SJCRH30 (cell line): ENCODE measurements around the gene FOXF1. TPM values are rescaled to one million over a fixed set of nuclear protein-coding genes. Genes with fewer than 3 reads are reported as not detected.

Experiments used
- DNase-seq, 2 experiments: peaks; one replicate each; pipeline ENCODE4 v3.0.0-alpha.2; 2015 to 2020
- H3K27ac ChIP-seq: fragments of 250-450 bp; sonication (Bioruptor Pico); 2 replicates; pipeline ENCODE4 v1.5.1; 2020; ENCODE audit warnings: mild to moderate bottlenecking, moderate library complexity
- H3K27me3 ChIP-seq: fragments of 250-450 bp; sonication (Bioruptor Pico); 2 replicates; pipeline ENCODE4 v1.5.1; 2020; ENCODE audit warnings: mild to moderate bottlenecking, moderate library complexity
- H3K36me3 ChIP-seq: fragments of 250-450 bp; sonication (Bioruptor Pico); 2 replicates; pipeline ENCODE4 v1.5.1; 2020; ENCODE audit warnings: mild to moderate bottlenecking, moderate library complexity
- H3K4me1 ChIP-seq: fragments of 250-450 bp; sonication (Bioruptor Pico); 2 replicates; pipeline ENCODE4 v1.5.1; 2020; ENCODE audit warnings: mild to moderate bottlenecking, moderate library complexity
- H3K4me3 ChIP-seq: fragments of 250-450 bp; sonication (Bioruptor Pico); 2 replicates; pipeline ENCODE4 v1.5.1; 2020; ENCODE audit warnings: mild to moderate bottlenecking, moderate library complexity
- H3K9me3 ChIP-seq: fragments of 250-450 bp; sonication (Bioruptor Pico); replicated peaks from 2 replicates; pipeline ENCODE4 v1.5.1; 2020; ENCODE audit warnings: mild to moderate bottlenecking, moderate library complexity
- total RNA-seq: library from RNA; depleted of rRNA; stranded (reverse); fragments of >200 nt; shearing (Covaris generic); gene quantifications from 2 replicates; pipeline ENCODE4 v1.2.3, GENCODE V29; 2014

FOXF1 gene
- total RNA-seq, 1 experiment from 2014 or later, result 24.9 TPM

DNA sequence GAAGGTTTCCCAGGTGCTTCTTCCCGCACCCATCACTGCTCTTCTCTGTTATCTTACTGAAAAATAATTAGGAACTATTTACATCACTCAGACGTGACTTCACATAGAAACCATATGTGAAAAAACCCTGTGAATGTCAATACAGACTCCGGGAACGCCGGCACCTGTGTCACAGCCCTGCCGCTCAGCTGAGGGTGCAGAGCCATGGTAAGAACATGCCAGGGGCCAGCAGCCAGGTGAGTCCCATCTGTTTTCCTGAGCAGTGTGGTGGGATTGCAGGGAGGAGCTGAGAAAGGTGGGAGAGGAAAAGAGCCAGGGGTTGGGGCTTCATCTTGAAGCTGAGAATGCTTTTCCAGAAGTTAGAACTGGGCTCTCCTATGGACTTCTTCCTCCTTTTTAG is 13.7 kb downstream of the FOXF1 start:
- peaks cover 3% of the 10 kb centered on the region; the same call in 1 of the 2 replicates for H3K4me1 ChIP-seq
- H3K9me3 ChIP-seq, result no peaks in the 10 kb centered on the region
- DNase-seq, result no peak
- H3K36me3 ChIP-seq, result no peaks in the 10 kb centered on the region
- no peaks in the 10 kb centered on the region for H3K27me3 ChIP-seq
- H3K4me3 ChIP-seq, result no peak overlapping the region
- H3K27ac ChIP-seq, result no peak overlapping the region

DNA sequence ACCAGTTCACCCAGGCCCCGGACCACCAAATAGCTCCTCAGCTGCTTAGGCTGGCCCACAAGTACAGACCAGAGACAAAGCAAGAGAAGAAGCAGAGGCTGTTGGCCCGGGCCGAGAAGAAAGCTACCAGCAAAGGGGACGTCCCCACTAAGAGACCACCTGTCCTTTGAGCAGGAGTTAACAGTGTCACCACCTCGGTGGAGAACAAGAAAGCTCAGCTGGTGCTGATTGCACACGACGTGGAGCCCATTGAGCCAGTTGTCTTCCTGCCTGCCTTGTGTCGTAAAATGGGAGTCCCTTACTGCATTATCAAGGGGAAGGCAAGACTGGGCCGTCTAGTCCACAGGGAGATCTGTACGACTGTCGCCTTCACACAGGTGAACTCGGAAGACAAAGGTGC is 15.4 kb downstream of the FOXF1 start:
- no peaks in the 10 kb centered on the region for H3K27me3 ChIP-seq
- H3K36me3 ChIP-seq, result no peaks in the 10 kb centered on the region
- no peak overlapping the region for H3K4me3 ChIP-seq
- no peaks in the 10 kb centered on the region for H3K9me3 ChIP-seq
- no peak for DNase-seq
- no peak overlapping the region for H3K27ac ChIP-seq
- peaks cover 3% of the 10 kb centered on the region; the same call in 1 of the 2 replicates for H3K4me1 ChIP-seq

DNA sequence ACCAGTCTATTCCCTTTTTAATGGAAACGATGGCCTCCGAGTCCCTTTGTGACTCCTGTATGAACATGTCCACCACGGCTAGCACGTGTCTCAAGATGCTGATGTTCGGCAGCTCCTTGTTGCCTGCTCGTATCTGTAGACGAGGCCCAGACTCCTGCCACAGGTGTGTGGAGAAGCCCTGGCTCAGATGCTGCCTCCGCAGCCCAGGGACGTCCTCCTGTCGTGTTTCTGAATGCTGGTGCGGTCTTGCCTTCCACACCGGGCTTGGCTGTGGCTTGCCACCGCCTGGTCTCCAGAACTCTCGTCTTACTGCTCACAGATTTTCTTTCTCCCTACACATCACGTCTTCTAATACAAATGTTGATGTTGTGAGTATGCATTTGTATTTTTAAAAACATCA is 17.0 kb downstream of the FOXF1 start:
- no peak for DNase-seq
- Histone ChIP-seq H3K36me3 (no peaks in the 10 kb centered on the region), H3K4me3 (no peak overlapping the region), H3K27ac (no peak overlapping the region), H3K27me3 (no peaks in the 10 kb centered on the region), H3K4me1 (peaks cover 3% of the 10 kb centered on the region; the same call in 1 of the 2 replicates), H3K9me3 (no peaks in the 10 kb centered on the region)

DNA sequence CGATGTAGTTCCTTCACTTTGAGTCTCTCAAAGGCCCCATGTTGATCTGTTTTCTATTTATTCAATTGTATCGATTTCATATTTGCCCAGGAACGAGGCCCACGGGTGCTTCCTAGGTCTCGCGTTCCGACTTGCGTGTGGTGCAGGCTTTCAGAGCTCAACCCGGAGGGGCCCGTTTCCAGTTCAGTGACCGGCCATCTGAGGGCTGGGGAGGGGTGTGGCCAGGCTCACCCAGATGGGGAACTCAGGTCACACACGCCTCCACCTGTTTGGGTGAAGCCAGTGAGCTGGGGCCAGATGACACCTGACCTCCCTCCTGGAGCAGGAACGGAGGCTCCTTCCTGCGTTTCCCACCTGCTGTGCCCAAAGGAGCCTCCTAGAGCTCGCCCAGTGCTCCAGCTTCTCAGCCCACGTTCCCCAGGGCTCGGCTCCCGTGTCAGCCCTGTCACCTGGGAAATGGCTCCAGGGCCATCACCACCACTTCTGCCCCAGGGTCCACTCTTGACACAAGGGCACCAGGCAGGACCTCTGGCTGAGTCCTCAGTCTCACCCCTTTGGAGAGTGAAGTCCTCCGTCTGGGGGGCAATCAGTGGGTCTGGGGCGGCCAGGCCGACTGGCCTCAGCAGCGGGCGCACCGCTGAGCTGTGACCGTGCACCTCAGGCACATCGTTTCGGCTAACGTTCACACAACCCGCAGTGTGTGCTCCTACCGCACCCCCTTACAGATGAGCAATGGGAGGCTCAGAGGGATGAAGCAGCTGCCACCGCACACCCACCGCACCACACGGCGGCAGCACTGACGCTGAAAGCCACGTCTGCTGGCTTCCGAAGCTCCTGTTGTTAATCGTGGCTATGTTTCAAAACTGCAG is 18.0 kb downstream of the FOXF1 start:
- Histone ChIP-seq H3K4me3 (no peak overlapping the region), H3K27ac (no peak overlapping the region), H3K36me3 (no peaks in the 10 kb centered on the region), H3K27me3 (no peaks in the 10 kb centered on the region), H3K9me3 (no peaks in the 10 kb centered on the region), H3K4me1 (peaks cover 2% of the 10 kb centered on the region; the same call in 1 of the 2 replicates)
- DNase-seq, result no peak

DNA sequence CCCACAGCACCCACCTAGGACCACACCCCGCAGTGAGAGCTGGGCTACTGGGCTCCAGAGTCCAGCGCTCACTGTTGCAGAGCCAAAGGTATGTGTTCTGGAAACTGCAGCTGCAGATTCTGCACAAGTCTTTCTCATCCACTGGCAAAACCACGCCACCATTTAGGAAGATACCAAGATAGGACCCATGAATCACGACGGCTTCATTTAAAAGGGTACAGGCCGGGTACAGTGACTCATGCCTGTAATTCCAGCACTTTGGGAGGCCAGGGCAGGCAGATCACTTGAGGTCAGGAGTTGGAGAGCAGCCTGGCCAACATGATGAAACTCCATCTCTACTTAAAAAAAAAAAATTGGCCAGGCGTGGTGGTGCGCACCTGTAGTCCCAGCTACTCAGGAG is 18.8 kb downstream of the FOXF1 start:
- DNase-seq, result no peak
- Histone ChIP-seq H3K27ac (no peak overlapping the region), H3K4me3 (no peak overlapping the region), H3K36me3 (no peaks in the 10 kb centered on the region), H3K27me3 (no peaks in the 10 kb centered on the region), H3K4me1 (no peaks in the 10 kb centered on the region), H3K9me3 (no peaks in the 10 kb centered on the region)

DNA sequence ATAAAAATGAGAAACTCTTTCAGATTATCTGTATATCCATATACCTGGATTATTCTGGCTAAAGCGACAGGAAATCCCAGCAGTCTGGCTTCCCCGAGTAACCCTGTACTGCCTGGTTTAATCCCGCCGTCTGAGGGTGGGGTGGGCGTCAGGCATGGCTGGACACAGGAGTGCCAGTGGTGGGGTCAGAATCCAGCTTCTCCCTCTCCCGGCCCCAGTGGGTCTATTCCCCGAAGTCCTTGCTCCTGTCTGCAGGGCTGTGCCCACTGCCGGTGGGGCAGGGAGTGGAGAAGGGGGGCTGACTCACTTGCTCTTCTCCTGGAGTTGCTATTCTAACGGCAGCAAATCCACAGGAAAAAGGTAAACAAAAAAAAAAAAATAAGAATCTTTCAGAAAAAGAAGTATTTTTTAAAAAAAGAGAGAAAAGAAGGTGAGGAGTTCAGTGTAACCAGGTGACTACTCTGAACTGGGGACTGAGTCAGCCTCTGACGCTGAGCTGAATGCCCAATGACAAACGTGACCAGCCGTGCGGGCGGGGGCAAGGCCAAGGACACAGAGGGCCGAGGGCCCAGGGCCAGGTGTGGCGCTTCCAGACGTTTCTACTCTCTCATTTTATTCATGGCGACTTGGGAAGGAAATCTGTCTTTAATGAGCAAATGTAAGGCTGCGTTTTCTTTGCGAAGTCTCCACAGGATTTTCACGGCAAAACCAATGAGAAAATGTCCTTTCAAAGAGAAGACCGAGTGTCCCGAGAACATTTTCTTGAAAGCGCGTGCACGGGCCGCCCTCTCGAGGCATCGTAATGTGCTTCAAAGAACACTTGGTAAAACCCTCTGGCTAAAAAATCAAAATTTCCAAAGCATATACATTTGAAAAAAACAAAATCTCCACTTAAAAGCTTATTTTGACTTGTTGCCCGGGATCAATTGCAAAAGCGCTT is 20.2 kb downstream of the FOXF1 start:
- Histone ChIP-seq H3K9me3 (no peaks in the 10 kb centered on the region), H3K27me3 (no peaks in the 10 kb centered on the region), H3K27ac (no peak overlapping the region), H3K36me3 (no peaks in the 10 kb centered on the region), H3K4me1 (no peaks in the 10 kb centered on the region), H3K4me3 (no peak overlapping the region)
- DNase-seq, result no peak

DNA sequence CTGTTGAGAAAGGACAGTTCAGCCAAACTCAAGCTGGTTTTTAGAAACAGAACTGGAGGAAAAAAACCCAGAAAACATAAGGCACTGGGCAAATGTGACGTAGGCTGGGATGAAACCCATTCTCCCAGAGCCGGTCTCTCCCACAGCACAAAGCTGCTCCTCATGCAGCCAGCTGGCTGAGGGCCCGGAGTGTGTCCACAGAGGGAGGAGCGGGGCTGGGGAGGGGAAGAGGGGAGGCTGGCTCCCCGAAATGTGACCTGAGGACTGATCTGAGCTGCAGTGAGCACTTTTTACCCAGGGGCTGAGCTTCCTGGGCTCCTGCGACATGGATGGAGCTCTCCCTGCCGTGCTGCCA is 20.8 kb downstream of the FOXF1 start:
- H3K36me3 ChIP-seq, result no peaks in the 10 kb centered on the region
- no peak overlapping the region for H3K27ac ChIP-seq
- H3K4me1 ChIP-seq, result no peaks in the 10 kb centered on the region
- H3K4me3 ChIP-seq, result no peak overlapping the region
- no peaks in the 10 kb centered on the region for H3K9me3 ChIP-seq
- H3K27me3 ChIP-seq, result no peaks in the 10 kb centered on the region
- no peak for DNase-seq

DNA sequence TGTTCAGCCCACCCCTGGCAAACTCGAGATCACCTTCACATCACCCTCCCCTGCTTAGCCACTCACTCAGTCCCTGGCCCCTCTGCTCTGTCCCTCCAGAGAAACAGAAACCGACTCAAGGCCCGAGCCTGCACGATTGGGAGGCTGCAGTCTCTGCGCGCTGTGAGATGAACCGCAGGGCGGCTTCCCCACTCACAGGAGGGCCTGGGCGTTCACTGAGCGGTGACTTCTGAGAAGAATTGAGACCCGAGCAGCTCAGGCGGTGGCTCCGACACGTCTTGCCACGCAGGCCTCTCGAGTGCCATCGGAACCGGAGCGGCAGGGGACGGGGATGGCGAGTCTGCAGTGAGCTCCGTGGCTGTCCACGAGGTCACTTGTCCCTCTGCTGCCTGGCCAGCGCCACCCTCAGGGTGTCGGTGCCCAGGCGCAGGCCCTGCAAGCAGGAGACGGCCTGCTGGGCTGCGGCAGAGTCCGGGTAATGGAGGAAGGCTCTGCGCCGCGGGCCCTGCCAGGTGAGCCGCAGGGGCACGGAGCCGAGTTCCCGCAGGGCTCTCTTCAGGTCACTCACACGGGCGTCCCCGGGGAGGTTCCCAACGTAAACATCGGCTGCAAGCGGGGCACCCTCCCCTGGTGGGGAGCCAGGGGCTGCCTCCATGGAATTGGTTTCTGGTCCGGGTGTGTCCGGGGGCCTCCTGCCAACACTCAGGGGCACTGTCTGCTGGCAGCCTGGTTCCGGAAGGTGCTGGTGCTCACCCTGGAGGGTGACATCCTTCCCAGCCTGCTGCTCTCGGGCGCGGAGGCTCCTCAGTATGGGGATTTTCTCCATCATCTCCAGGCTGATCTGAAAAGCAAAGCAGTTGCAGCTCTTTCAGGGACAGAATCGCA is 21.6 kb downstream of the FOXF1 start:
- Histone ChIP-seq H3K27ac (no peak overlapping the region), H3K9me3 (no peaks in the 10 kb centered on the region), H3K27me3 (no peaks in the 10 kb centered on the region), H3K4me1 (no peaks in the 10 kb centered on the region), H3K36me3 (no peaks in the 10 kb centered on the region), H3K4me3 (no peak overlapping the region)
- no peak for DNase-seq

DNA sequence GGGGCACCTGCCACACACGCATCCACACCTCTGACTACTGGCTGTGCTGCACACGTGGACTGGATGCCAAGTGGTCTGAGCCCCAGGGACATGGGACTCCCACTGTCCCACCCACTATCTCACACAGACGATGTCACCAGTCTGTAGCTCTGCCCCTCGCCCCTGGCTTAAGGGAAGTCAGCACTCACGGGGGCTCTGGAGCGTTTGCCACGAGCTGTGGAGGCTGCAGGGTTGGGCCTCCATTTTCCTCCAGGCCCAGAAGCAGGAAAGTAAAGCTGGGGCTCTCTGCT is 22.1 kb downstream of the FOXF1 start:
- no peaks in the 10 kb centered on the region for H3K36me3 ChIP-seq
- DNase-seq, result no peak
- no peak overlapping the region for H3K4me3 ChIP-seq
- no peak overlapping the region for H3K27ac ChIP-seq
- no peaks in the 10 kb centered on the region for H3K4me1 ChIP-seq
- H3K27me3 ChIP-seq, result no peaks in the 10 kb centered on the region
- no peaks in the 10 kb centered on the region for H3K9me3 ChIP-seq

DNA sequence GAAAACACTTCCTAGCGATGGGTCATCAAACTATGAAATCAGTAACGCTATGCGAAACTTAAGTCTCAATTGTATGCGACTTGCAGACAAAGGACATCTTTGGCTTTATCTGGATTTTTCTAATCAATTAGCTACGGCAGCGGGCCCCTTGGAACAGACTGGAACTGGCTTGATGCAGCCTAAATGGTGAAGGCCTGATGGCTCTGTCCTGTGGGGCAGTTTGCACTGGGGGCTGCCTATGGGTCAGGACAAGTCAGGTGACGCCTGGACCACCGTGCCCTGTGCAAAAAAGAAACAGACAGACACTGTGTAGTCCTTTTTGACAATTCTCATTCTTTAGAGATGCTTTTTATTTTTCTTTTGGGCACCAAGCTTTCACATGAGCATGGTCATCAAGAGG is 22.7 kb downstream of the FOXF1 start:
- H3K4me3 ChIP-seq, result no peak overlapping the region
- no peaks in the 10 kb centered on the region for H3K4me1 ChIP-seq
- no peaks in the 10 kb centered on the region for H3K27me3 ChIP-seq
- no peaks in the 10 kb centered on the region for H3K9me3 ChIP-seq
- no peaks in the 10 kb centered on the region for H3K36me3 ChIP-seq
- DNase-seq, result no peak
- no peak overlapping the region for H3K27ac ChIP-seq

DNA sequence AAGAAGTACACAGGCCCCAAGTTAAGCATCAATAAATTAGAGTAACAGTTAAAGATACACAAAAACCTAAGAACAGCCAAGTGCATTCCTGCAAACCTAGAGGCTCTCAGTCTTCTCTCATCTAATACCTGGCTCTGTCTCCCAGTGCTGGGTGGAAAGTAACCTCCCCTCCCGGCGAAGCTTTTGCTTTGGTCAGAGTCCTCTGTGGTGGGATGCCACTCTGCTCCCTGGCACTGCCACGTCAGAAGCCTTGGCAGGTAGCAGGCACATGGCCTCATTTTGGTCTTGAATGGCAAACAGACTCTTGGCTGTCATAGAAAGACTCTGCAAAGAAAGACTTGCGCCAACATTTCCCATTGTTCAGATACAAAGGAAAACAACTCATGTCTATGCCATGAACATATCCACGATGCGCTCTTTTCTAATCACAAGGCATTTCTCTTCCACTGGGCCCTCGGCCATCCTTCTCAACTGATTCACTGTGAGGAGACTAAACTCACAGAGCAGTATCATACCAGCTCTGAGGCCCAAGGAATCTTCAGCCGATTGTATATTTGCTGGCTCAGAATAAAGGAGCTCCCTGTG is 23.5 kb downstream of the FOXF1 start:
- H3K9me3 ChIP-seq, result no peaks in the 10 kb centered on the region
- no peaks in the 10 kb centered on the region for H3K4me1 ChIP-seq
- H3K27ac ChIP-seq, result no peak overlapping the region
- DNase-seq, result no peak
- H3K27me3 ChIP-seq, result no peaks in the 10 kb centered on the region
- no peak overlapping the region for H3K4me3 ChIP-seq
- no peaks in the 10 kb centered on the region for H3K36me3 ChIP-seq

DNA sequence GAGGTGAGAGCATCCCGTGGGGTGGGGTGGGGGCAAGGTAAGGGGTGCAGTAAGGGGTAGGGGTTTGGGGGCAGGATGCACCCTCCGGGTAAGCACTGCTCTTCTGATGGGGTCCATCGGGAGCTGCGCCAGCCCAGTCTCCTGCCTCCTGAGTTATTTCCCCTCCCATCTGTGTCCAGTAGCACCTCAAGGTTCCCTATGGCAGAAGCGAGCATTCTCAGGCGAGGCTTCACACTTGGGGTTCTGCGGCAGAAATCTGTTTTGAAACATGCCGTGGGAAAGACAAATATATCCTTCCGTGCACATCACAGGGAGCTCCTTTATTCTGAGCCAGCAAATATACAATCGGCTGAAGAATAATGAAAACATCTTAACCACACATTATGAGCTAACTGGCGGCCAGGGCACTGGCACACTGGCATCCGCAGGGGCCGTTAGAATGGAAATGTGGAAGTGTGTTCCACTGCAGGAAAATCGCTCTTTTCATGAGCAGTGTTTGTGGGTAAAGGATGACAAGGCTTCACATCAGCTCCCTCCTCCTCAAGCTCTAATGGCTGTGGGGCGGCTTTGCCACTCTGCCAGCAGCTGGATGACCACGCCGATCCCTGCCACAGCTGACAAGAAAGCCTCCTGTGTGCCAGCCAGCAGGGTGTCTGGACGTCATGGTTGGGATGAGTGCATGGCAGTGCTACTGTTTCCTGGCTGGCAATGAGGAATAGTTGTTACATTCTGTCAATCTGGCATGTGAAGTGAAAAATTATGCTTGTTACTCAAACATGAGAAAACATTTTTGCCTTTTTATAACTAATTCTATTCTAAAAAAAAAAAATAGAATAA is 24.7 kb downstream of the FOXF1 start:
- no peaks in the 10 kb centered on the region for H3K27me3 ChIP-seq
- no peaks in the 10 kb centered on the region for H3K9me3 ChIP-seq
- DNase-seq, result no peak
- H3K4me1 ChIP-seq, result no peaks in the 10 kb centered on the region
- no peak overlapping the region for H3K4me3 ChIP-seq
- no peak overlapping the region for H3K27ac ChIP-seq
- no peaks in the 10 kb centered on the region for H3K36me3 ChIP-seq

DNA sequence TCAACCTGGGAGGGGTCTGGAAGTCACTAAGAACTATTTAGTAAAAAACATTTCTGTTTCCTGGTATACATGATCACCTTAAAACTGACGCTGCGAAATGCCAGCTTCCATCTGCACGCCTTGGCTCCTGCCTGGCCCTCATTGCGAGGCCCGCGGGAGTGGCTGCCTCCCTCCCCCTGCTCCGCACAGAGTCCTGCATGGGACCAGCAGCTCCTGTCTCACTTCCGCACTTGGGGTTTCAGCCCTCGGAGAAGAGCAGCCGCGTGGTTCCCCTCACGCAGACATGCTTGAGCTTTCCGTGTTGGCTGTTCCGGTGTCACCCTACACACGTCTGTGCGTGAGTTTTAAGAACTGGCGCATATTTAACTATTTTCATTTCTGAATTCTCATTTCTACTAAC is 26.3 kb downstream of the FOXF1 start:
- Histone ChIP-seq H3K27ac (no peak overlapping the region), H3K36me3 (no peaks in the 10 kb centered on the region), H3K27me3 (no peaks in the 10 kb centered on the region), H3K9me3 (no peaks in the 10 kb centered on the region), H3K4me3 (no peak overlapping the region), H3K4me1 (no peaks in the 10 kb centered on the region)
- no peak for DNase-seq

DNA sequence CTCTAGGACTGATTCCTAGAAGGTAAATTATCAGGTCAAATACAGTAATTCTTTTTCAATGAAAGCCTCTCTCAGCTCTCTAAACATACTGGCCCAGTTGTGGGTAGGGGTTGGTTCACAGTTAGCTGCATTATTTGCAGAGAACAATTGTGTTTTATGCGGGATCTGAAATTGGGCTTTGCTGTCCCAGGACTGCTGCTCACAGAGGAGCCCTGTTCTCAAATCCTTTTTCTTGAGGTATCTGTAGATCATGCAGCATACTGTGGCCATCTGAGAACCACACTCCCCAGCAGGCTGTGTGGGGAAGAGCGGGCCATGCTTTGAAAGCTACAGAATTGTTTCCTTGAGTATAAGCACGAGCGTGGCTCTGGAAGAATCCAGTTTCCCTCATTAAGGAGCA is 27.2 kb downstream of the FOXF1 start:
- Histone ChIP-seq H3K9me3 (no peaks in the 10 kb centered on the region), H3K27ac (no peak overlapping the region), H3K27me3 (no peaks in the 10 kb centered on the region), H3K4me1 (no peaks in the 10 kb centered on the region), H3K36me3 (no peaks in the 10 kb centered on the region), H3K4me3 (no peak overlapping the region)
- no peak for DNase-seq
